Neuronal stem cell (in vitro differentiated cells): ENCODE measurements around the gene MRPS5.

Experiments used
- DNase-seq: peaks from one replicate; pipeline ENCODE4 v3.0.0-alpha.2; 2013; ENCODE audit warnings: low spot score
- H2AFZ ChIP-seq: one replicate; pipeline ENCODE4 v1.6.1; 2013; ENCODE audit warnings: mild to moderate bottlenecking, low read length, inconsistent platforms
- H2AK5ac ChIP-seq: 2 replicates; pipeline ENCODE4 v1.6.1; 2013; ENCODE audit warnings: low read depth, mild to moderate bottlenecking, inconsistent platforms, low read length, moderate library complexity, mixed read lengths
- H2BK120ac ChIP-seq: 2 replicates; pipeline ENCODE4 v1.6.1; 2013; ENCODE audit warnings: low read depth, mild to moderate bottlenecking, inconsistent platforms, low read length, moderate library complexity, mixed read lengths
- H2BK12ac ChIP-seq: one replicate; pipeline ENCODE4 v1.6.1; 2013; ENCODE audit warnings: low read length, inconsistent platforms
- H2BK15ac ChIP-seq: 2 replicates; pipeline ENCODE4 v1.6.1; 2013; ENCODE audit warnings: mild to moderate bottlenecking, low read length, inconsistent platforms, mixed read lengths
- H2BK5ac ChIP-seq: one replicate; pipeline ENCODE4 v1.6.1; 2013; ENCODE audit warnings: inconsistent platforms, mild to moderate bottlenecking, low read length, moderate library complexity
- H3K14ac ChIP-seq: one replicate; pipeline ENCODE4 v1.6.1; 2013; ENCODE audit warnings: low read length, inconsistent platforms
- H3K18ac ChIP-seq: 2 replicates; pipeline ENCODE4 v1.6.1; 2013; ENCODE audit warnings: low read length, inconsistent platforms
- H3K23ac ChIP-seq: 2 replicates; pipeline ENCODE4 v1.6.1; 2013; ENCODE audit warnings: low read depth, mild to moderate bottlenecking, mixed read lengths, low read length, inconsistent platforms; ENCODE audit not compliant: poor library complexity
- H3K27ac ChIP-seq: replicated peaks from 3 replicates; pipeline ENCODE4 v1.5.1; 2013; ENCODE audit warnings: low read length, inconsistent platforms
- H3K27me3 ChIP-seq, 3 experiments: 2 replicates each; pipeline ENCODE4 v1.6.1; 2013; ENCODE audit warnings: low read length in 3 of 3, mild to moderate bottlenecking in 2 of 3, inconsistent platforms in 1 of 3, low read depth in 1 of 3, mixed read lengths in 1 of 3, moderate library complexity in 1 of 3; ENCODE audit not compliant: control insufficient read depth in 3 of 3, insufficient read depth in 3 of 3
- H3K36me3 ChIP-seq, 2 donors: replicated peaks in 1 of 2; 2 replicates each; pipeline ENCODE4 v1.6.1; 2013; ENCODE audit warnings: low read length in 2 of 2; ENCODE audit not compliant: control insufficient read depth in 2 of 2, insufficient read depth in 2 of 2
- H3K4ac ChIP-seq: 2 replicates; pipeline ENCODE4 v1.6.1; 2013; ENCODE audit warnings: inconsistent platforms, mild to moderate bottlenecking, low read length, moderate library complexity
- H3K4me1 ChIP-seq, 2 donors: 1 replicate in 1 of 2; 2 replicates in 1 of 2; pipeline ENCODE4 v1.6.1; 2013; ENCODE audit warnings: low read length in 2 of 2, low read depth in 1 of 2; ENCODE audit not compliant: control insufficient read depth in 2 of 2, insufficient read depth in 1 of 2
- H3K4me2 ChIP-seq: one replicate; pipeline ENCODE4 v1.6.1; 2013; ENCODE audit warnings: mild to moderate bottlenecking, low read length, inconsistent platforms; ENCODE audit not compliant: insufficient read depth, poor library complexity, severe bottlenecking
- H3K4me3 ChIP-seq, 2 donors: 2 replicates each; pipeline ENCODE4 v1.5.1; 2013; ENCODE audit warnings: low read length in 2 of 2, mild to moderate bottlenecking in 2 of 2, inconsistent platforms in 1 of 2, moderate library complexity in 1 of 2
- H3K79me1 ChIP-seq: one replicate; pipeline ENCODE4 v1.6.1; 2013; ENCODE audit warnings: low read depth, mild to moderate bottlenecking, inconsistent platforms, low read length, moderate library complexity
- H3K9ac ChIP-seq: one replicate; pipeline ENCODE4 v1.6.1; 2013; ENCODE audit warnings: mild to moderate bottlenecking, low read depth, low read length, inconsistent platforms; ENCODE audit not compliant: poor library complexity
- H3K9me3 ChIP-seq, 2 donors: replicated peaks in 1 of 2; 2 replicates each; pipeline versions ENCODE3 to v1.6.1; 2013; ENCODE audit warnings: low read length in 2 of 2, mild to moderate bottlenecking in 2 of 2, inconsistent platforms in 1 of 2, low read depth in 1 of 2, mixed read lengths in 1 of 2, moderate library complexity in 1 of 2; ENCODE audit not compliant: control insufficient read depth in 2 of 2, insufficient read depth in 1 of 2
- H4K8ac ChIP-seq: one replicate; pipeline ENCODE4 v1.6.1; 2013; ENCODE audit warnings: low read depth, mild to moderate bottlenecking, inconsistent platforms, low read length, moderate library complexity
- H4K91ac ChIP-seq: one replicate; pipeline ENCODE4 v1.6.1; 2013; ENCODE audit warnings: low read length, low read depth, mild to moderate bottlenecking, inconsistent platforms; ENCODE audit not compliant: poor library complexity
- WGBS, 2 donors: extraction: QIAGEN DNeasy Blood & Tissue Kit; methylation state at CpG; one replicate each; pipeline ENCODE4 v1.1.7; 2013; ENCODE audit warnings: missing lambda C conversion rate in 2 of 2, mixed read lengths in 1 of 2; ENCODE audit not compliant: insufficient read length in 2 of 2, insufficient replicate concordance in 1 of 2; ENCODE audit errors: extremely low coverage in 2 of 2; 5-methylcytosine and 5-hydroxymethylcytosine counted together

The MRPS5 gene

DNA sequence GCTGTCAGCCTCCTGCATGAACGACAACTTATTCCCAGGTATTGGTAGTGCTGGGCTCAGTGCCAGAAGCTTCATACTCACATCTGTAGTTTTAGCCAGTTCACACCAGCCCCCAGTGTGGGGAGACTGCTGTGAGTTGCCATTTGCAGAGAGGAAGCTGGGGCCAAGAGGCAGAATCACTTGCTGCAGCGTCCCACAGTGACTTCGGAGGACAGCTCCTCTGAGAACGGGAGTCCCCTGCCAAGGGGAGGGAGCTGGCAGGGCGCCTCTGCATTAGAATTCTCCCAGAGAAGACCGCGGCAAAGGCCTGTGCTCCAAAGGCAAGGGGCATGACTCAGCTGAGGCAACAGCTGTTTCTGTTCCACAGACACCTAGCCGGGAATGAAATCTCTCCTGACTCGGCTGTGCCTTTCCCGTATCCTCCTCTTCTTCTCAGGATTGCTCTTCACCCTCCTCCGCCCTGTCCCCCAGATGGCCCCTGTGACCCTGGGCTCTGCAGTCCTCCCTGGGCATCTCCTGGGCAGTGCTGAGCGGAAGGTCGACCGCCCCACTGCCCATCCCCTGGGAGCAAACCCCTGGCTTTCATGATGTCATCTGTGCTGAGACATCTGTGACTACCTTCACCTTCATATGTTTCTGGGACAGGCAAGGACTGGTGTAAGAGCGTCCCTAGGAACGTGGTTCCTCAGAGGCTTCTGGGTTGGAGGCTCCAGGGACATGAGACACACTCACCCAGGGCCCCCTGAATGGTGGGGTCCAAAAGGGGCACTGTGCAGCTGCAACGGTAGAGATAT lies 78.1 kb downstream of the MRPS5 start:
- H2AFZ ChIP-seq, result peak overlapping the region; percentile 15
- no peak overlapping the region for H3K27ac ChIP-seq
- no peak overlapping the region for H3K9ac ChIP-seq
- no peak overlapping the region for H2BK12ac ChIP-seq
- no peak overlapping the region for H3K4ac ChIP-seq
- no peak overlapping the region for H3K23ac ChIP-seq
- H3K9me3 ChIP-seq, result no peaks in the 10 kb centered on the region
- peak overlapping the region; percentile 56 for H3K14ac ChIP-seq
- H3K4me3 ChIP-seq, result no peak overlapping the region
- H4K91ac ChIP-seq, result no peak overlapping the region
- H2BK15ac ChIP-seq, result no peak overlapping the region
- no peak overlapping the region for H2BK5ac ChIP-seq
- no peaks in the 10 kb centered on the region for H3K4me1 ChIP-seq
- H3K79me1 ChIP-seq, result no peaks in the 10 kb centered on the region
- DNase-seq, result no peak
- H3K27me3 ChIP-seq, result peaks cover 0 to 28% (median 0%) of the 10 kb centered on the region in 3 experiments
- no peak overlapping the region for H4K8ac ChIP-seq
- H2BK120ac ChIP-seq, result no peak overlapping the region
- H3K18ac ChIP-seq, result peak overlapping the region; percentile 23
- no CpG with 5 or more reads among the region's 17 CpGs for WGBS, 2 donors
- H3K4me2 ChIP-seq, result no peak overlapping the region
- H2AK5ac ChIP-seq, result peak overlapping the region; percentile 20
- H3K36me3 ChIP-seq, result no peaks in the 10 kb centered on the region

DNA sequence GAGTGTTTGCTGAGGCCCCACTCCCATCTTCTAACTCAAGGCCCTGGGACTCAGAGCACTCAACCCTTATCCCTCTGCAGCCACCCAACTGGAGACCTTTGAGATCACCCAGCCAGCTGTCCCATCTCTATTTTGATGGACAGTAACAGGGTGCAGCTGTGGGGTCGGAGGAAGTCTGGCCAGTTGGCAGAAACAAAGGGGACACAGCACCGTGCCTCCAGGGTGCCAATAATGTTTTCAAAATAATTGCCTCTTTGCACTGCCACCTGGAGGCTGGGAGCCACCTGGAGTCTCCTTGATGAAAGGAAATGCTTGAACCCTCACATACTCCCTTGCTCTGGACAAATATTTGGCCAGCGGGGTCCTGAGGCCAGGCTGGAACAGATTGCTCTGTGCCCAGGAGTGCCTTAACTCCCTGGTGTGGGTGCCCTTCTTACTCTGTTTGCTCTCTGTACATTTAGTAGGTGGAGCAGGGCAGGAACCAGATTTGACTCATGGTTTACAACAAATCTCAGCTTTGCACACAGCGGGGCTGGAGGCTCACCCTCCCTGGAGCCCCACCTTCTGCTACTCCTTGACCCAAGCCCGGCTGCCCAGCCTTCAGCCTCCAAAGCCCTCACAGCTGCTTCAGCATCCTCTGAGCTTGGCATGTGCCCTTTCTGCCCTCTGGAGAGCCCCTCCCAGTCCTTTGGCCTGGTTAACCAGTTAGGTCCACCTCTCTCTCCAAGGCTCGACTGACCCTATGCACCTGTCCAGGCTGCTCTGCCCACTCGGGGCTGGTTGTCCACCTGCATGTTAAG lies 78.9 kb downstream of the MRPS5 start:
- no peak overlapping the region for H3K4me3 ChIP-seq
- H3K27ac ChIP-seq, result no peak overlapping the region

DNA sequence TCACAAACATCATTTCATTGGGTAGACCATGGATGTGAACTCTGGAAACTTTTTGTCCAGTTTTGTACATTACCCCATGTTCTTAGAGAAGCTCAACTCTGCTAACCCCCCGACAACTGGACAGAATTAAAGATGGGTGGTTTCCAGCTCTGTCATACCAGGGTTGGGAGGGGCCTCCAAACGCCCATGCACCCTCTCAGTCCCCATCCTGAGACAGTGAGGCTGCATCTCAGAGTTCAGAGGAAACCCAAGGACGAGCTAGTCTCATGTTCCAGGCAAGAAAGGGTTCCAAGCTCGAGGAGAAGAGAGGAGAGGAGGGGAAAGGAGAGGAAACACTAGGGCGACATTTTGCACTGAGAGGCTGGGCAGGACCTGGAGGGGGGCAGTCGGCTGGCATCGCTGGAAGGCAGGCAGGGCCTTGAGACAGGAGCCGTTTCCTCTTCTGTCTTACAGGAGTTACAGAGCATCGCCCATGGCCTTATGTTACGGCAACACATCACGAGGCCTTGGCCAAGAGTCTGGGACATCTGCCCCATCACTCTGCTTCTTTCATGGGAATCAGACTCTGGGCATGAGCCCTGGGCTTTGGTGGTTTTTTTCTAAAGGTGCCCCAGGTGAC lies 79.7 kb downstream of the MRPS5 start:
- Histone ChIP-seq H2BK12ac (no peak overlapping the region), H3K9ac (no peak overlapping the region), H3K79me1 (no peaks in the 10 kb centered on the region), H4K8ac (no peak overlapping the region), H2BK5ac (no peak overlapping the region), H2AFZ (no peak overlapping the region), H3K4me3 (no peak overlapping the region), H3K18ac (no peak overlapping the region), H2AK5ac (no peak overlapping the region), H2BK15ac (no peak overlapping the region), H3K23ac (no peak overlapping the region), H3K4me2 (no peak overlapping the region), H3K27me3 (peaks cover 0 to 28% (median 0%) of the 10 kb centered on the region in 3 experiments), H3K14ac (no peak overlapping the region), H2BK120ac (no peak overlapping the region), H3K9me3 (no peaks in the 10 kb centered on the region), H3K27ac (no peak overlapping the region), H3K4ac (no peak overlapping the region), H3K4me1 (no peaks in the 10 kb centered on the region), H3K36me3 (no peaks in the 10 kb centered on the region), H4K91ac (no peak overlapping the region)
- no peak for DNase-seq
- WGBS, 2 donors, result no CpG with 5 or more reads among the region's 11 CpGs

More for the DNA sequence above, 78.9 kb downstream of the MRPS5 start:
- H4K8ac ChIP-seq, result no peak overlapping the region
- H3K36me3 ChIP-seq, result no peaks in the 10 kb centered on the region
- H3K4me2 ChIP-seq, result no peak overlapping the region
- H2BK15ac ChIP-seq, result no peak overlapping the region
- H3K9me3 ChIP-seq, result no peaks in the 10 kb centered on the region
- no peak overlapping the region for H2BK120ac ChIP-seq
- no peaks in the 10 kb centered on the region for H3K79me1 ChIP-seq
- no peak overlapping the region for H2BK12ac ChIP-seq
- WGBS, 2 donors, result no CpG with 5 or more reads among the region's 7 CpGs
- peak overlapping the region; percentile 56 for H3K14ac ChIP-seq
- DNase-seq, result no peak
- no peak overlapping the region for H2BK5ac ChIP-seq
- H3K23ac ChIP-seq, result no peak overlapping the region
- no peak overlapping the region for H2AFZ ChIP-seq
- no peak overlapping the region for H3K18ac ChIP-seq
- peaks cover 0 to 28% (median 0%) of the 10 kb centered on the region in 3 experiments for H3K27me3 ChIP-seq
- H3K4me1 ChIP-seq, result no peaks in the 10 kb centered on the region
- H3K9ac ChIP-seq, result no peak overlapping the region
- H4K91ac ChIP-seq, result no peak overlapping the region
- no peak overlapping the region for H2AK5ac ChIP-seq
- H3K4ac ChIP-seq, result no peak overlapping the region
